Panc1 (cell line): ENCODE results near the gene ROBO1.

Experiments used
- CTCF ChIP-seq: fragments of 450-650 bp; IDR thresholded peaks from 2 replicates; pipeline ENCODE4 v1.5.1; 2017; ENCODE audit warnings: mild to moderate bottlenecking
- REST ChIP-seq, 2 experiments: IDR thresholded peaks; 2 replicates each; pipeline ENCODE4 v1.6.1; 2011 to 2012; ENCODE audit warnings: low read depth in 2 of 2, control low read depth in 1 of 2, low read length in 1 of 2, mild to moderate bottlenecking in 1 of 2, moderate library complexity in 1 of 2; ENCODE audit not compliant: insufficient read depth in 1 of 2
- SIN3A ChIP-seq: IDR thresholded peaks from 2 replicates; pipeline ENCODE4 v1.6.1; 2012; ENCODE audit warnings: low read depth, mild to moderate bottlenecking, low read length, moderate library complexity, borderline replicate concordance; ENCODE audit not compliant: insufficient read depth

DNA sequence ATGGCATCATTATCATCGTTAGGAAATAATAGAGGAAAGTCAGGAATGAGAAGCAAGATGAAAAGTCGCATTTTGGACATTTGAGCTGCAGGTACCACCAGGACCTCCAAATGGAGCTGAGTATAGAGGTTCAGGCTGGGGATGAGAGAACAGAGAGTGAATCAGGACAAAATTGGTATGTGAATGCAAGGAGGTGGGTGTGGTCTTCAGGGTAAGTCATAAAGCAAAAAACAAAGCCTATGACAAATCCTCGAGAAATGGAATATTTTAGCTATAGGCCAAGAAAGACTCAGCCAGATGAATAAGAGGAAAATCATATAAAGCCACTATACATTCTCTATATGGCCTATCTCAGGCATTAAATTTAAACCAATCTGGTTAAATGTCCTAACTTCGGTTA, 841.3 kb downstream of the ROBO1 start:
- TF ChIP-seq CTCF (no peak), REST (IDR thresholded peaks at IDR 0.05; ENCODE audit: insufficient read depth in 1 of 2, low read depth in 2 of 2, low read length in 1 of 2) (no peak), SIN3A (no peak)
